ENCODE results near the gene PNMT. TPM values are rescaled to one million over a fixed set of nuclear protein-coding genes. Genes with fewer than 3 reads are reported as not detected.

PNMT gene
- total RNA-seq, 1 experiment from 2014 or later: 2.4 TPM

DNA sequence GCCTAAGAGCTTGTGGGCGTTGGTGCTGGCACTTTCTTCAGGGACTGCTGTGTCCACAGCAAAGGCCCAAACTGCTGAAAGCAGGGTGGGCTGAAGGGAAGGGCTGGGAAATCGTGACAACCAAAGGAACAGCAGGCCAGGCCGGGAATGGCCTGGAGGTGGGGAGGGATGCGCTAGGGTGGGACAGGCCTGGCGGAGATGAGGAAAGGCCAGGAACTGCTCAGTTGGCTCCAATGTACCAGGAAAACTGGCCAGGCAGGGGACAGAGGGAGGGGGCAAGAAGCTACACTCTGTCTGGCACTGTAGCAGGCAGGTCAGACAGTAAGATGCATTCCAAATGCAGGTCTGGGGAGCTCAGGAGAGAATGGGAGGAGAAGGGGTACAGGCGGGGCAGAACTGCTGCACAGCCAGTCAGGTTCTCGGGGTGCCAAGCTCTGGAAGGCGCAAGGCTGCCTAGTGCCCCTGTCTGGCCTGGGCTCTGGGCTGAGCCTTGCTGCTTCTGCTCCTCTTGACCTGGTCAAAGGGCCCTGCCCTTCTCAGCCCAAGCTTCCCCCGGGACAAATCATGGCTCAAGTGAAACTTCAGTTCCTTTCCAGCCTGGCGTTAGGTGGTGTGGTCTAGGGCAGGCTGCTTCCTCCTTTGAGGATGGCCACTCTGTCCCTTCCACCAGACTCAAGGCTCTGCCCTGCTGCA, 7.3 kb downstream of the PNMT start:
- H3K9me3 ChIP-seq (ENCODE audit: control insufficient read depth, insufficient read depth, low read depth, low read length): no peaks in the 10 kb centered on the region
- in situ Hi-C loops (cut with HindIII; ENCODE audit: low pct_unique_long_range_greater_than_20kb, low sequenced_read_pairs): no loop called here
- no peaks in the 10 kb centered on the region for H3K27me3 ChIP-seq (ENCODE audit: control insufficient read depth, insufficient read depth, low read length)
- no TSS peak for BruUV-seq (replicated peaks)
- intact Hi-C loops (cut with micrococcal nuclease; ENCODE audit: unreplicated experiment): no loop called here
- no peak for DNase-seq (ENCODE audit: low read depth, low spot score)
- peak; percentile 13; the same call in 1 of the 2 replicates for ATAC-seq
- H3K27ac ChIP-seq (ENCODE audit: low read length): no peak overlapping the region
- H3K4me1 ChIP-seq (ENCODE audit: control insufficient read depth, insufficient read depth, low read length): peaks cover 5% of the 10 kb centered on the region; the same call in 1 of the 2 replicates
- CTCF ChIA-PET: no interaction called here
- no peaks in the 10 kb centered on the region for H3K36me3 ChIP-seq (ENCODE audit: control insufficient read depth, insufficient read depth, low read length)
- no peak overlapping the region for H3K4me3 ChIP-seq (ENCODE audit: low read depth in 2 of 2, low read length in 2 of 2)
- TF ChIP-seq, protein P1, sequence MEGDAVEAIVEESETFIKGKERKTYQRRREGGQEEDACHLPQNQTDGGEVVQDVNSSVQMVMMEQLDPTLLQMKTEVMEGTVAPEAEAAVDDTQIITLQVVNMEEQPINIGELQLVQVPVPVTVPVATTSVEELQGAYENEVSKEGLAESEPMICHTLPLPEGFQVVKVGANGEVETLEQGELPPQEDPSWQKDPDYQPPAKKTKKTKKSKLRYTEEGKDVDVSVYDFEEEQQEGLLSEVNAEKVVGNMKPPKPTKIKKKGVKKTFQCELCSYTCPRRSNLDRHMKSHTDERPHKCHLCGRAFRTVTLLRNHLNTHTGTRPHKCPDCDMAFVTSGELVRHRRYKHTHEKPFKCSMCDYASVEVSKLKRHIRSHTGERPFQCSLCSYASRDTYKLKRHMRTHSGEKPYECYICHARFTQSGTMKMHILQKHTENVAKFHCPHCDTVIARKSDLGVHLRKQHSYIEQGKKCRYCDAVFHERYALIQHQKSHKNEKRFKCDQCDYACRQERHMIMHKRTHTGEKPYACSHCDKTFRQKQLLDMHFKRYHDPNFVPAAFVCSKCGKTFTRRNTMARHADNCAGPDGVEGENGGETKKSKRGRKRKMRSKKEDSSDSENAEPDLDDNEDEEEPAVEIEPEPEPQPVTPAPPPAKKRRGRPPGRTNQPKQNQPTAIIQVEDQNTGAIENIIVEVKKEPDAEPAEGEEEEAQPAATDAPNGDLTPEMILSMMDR (IDR thresholded peaks at IDR 0.05): no peak
- no peak for TF ChIP-seq POLR2AphosphoS5 (IDR thresholded peaks at IDR 0.05; ENCODE audit: low read depth, low read length)
- TF ChIP-seq, protein P2, sequence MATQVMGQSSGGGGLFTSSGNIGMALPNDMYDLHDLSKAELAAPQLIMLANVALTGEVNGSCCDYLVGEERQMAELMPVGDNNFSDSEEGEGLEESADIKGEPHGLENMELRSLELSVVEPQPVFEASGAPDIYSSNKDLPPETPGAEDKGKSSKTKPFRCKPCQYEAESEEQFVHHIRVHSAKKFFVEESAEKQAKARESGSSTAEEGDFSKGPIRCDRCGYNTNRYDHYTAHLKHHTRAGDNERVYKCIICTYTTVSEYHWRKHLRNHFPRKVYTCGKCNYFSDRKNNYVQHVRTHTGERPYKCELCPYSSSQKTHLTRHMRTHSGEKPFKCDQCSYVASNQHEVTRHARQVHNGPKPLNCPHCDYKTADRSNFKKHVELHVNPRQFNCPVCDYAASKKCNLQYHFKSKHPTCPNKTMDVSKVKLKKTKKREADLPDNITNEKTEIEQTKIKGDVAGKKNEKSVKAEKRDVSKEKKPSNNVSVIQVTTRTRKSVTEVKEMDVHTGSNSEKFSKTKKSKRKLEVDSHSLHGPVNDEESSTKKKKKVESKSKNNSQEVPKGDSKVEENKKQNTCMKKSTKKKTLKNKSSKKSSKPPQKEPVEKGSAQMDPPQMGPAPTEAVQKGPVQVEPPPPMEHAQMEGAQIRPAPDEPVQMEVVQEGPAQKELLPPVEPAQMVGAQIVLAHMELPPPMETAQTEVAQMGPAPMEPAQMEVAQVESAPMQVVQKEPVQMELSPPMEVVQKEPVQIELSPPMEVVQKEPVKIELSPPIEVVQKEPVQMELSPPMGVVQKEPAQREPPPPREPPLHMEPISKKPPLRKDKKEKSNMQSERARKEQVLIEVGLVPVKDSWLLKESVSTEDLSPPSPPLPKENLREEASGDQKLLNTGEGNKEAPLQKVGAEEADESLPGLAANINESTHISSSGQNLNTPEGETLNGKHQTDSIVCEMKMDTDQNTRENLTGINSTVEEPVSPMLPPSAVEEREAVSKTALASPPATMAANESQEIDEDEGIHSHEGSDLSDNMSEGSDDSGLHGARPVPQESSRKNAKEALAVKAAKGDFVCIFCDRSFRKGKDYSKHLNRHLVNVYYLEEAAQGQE (IDR thresholded peaks at IDR 0.05; ENCODE audit: insufficient read depth in 1 of 2, low read depth in 2 of 2, low read length in 1 of 2): no peak
- no peak for TF ChIP-seq TCF7L2 (IDR thresholded peaks at IDR 0.05; ENCODE audit: low read depth, low read length)
- no peak for TF ChIP-seq SIN3A (IDR thresholded peaks at IDR 0.05; ENCODE audit: borderline replicate concordance, insufficient read depth, low read depth, low read length)
- POLR2A ChIA-PET: no interaction called here

DNA sequence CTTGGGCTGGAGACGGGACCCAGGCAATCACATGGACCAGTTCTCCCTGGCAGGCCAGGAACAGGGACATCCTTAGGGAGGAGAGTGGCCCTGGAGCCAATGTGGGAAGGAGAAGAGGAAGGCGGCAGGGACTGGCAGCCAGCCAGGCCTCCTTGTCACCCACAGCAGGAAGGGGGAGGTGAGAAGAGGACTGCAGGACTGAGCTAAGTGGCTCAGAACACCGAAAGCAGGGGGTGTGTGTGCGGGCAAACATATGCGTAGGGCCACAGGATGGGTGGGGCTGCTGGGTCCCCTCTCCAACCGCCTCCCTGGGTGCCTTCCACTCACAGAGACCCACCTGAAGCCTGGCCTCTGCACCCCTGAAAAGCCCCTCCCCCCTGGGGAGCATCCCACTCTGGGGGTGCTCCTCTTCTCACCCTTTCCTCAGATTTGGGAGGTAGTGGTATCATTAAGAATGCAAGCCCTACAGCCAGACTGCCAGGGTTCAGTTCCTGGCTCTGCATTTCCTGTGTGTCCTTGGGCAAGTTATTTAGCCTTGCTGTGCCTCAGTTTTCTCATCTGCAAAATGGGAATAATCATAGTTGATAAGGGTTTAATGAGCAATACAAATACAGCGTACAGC, 8.1 kb downstream of the PNMT start:
- Histone ChIP-seq H3K4me1 (ENCODE audit: control insufficient read depth, insufficient read depth, low read length) (peaks cover 5% of the 10 kb centered on the region; the same call in 1 of the 2 replicates), H3K4me3 (ENCODE audit: low read depth in 2 of 2, low read length in 2 of 2) (no peak overlapping the region), H3K27me3 (ENCODE audit: control insufficient read depth, insufficient read depth, low read length) (no peaks in the 10 kb centered on the region), H3K27ac (ENCODE audit: low read length) (no peak overlapping the region), H3K9me3 (ENCODE audit: control insufficient read depth, insufficient read depth, low read depth, low read length) (no peaks in the 10 kb centered on the region), H3K36me3 (ENCODE audit: control insufficient read depth, insufficient read depth, low read length) (no peaks in the 10 kb centered on the region)
- DNase-seq (ENCODE audit: low read depth, low spot score) (no peak), ATAC-seq (peak; percentile 15)
- ChIA-PET CTCF (no interaction called here), POLR2A (no interaction called here)
- TF ChIP-seq POLR2AphosphoS5 (IDR thresholded peaks at IDR 0.05; ENCODE audit: low read depth, low read length): no peak
- TF ChIP-seq, protein P2 (IDR thresholded peaks at IDR 0.05; ENCODE audit: insufficient read depth in 1 of 2, low read depth in 2 of 2, low read length in 1 of 2): no peak
- TF ChIP-seq, protein P1 (IDR thresholded peaks at IDR 0.05): no peak
- no peak for TF ChIP-seq SIN3A (IDR thresholded peaks at IDR 0.05; ENCODE audit: borderline replicate concordance, insufficient read depth, low read depth, low read length)
- no peak for TF ChIP-seq TCF7L2 (IDR thresholded peaks at IDR 0.05; ENCODE audit: low read depth, low read length)
- in situ Hi-C loops (cut with HindIII; ENCODE audit: low pct_unique_long_range_greater_than_20kb, low sequenced_read_pairs): no loop called here
- BruUV-seq (replicated peaks): no TSS peak
- intact Hi-C loops (cut with micrococcal nuclease; ENCODE audit: unreplicated experiment): no loop called here
